A673 (cell line): ENCODE data around the gene ZBTB44.

ENCODE experiments used
- EZH2 ChIP-seq: fragments of 200-600 bp; sonication (generic); IDR thresholded peaks from 2 replicates; pipeline ENCODE4 v1.6.1; 2017; ENCODE audit warnings: borderline replicate concordance, low read depth, mild to moderate bottlenecking, mixed read lengths, antibody characterized with exemption, low read length; ENCODE audit not compliant: poor library complexity, severe bottlenecking
- TF ChIP-seq, protein P1 (sequence below): fragments of 300-800, 200-600 bp; sonication (generic); conservative IDR thresholded peaks from 2 replicates; pipeline ENCODE4 v1.5.1; 2017; ENCODE audit warnings: low read depth, mild to moderate bottlenecking, antibody characterized with exemption, low read length, moderate library complexity, mixed read lengths

DNA sequence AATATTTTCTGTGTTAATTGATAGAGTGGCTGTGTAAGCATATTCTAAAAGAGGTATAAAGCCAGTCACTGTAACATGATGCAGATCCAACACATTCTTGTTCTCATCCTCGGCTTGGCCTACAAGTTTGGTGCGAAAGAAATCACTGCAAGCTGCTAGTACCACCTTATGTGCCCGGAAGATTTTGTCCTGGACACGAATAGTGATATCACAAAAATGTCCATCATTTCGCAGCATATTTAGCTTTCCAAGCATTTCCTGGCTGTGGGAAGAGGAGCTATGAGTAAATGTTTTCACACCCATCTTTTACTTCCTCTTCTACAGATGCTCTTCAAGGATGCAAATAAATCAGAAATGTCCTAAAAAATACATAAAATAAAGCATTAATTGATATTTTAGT lies 53.1 kb downstream of the ZBTB44 start:
- TF ChIP-seq, protein P1, sequence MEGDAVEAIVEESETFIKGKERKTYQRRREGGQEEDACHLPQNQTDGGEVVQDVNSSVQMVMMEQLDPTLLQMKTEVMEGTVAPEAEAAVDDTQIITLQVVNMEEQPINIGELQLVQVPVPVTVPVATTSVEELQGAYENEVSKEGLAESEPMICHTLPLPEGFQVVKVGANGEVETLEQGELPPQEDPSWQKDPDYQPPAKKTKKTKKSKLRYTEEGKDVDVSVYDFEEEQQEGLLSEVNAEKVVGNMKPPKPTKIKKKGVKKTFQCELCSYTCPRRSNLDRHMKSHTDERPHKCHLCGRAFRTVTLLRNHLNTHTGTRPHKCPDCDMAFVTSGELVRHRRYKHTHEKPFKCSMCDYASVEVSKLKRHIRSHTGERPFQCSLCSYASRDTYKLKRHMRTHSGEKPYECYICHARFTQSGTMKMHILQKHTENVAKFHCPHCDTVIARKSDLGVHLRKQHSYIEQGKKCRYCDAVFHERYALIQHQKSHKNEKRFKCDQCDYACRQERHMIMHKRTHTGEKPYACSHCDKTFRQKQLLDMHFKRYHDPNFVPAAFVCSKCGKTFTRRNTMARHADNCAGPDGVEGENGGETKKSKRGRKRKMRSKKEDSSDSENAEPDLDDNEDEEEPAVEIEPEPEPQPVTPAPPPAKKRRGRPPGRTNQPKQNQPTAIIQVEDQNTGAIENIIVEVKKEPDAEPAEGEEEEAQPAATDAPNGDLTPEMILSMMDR: no peak
- no peak for TF ChIP-seq EZH2
